Measurements from ENCODE around the gene PEPD.

The PEPD gene

GRCh38 chr19:33508941-33509614 is 12.5 kb downstream of the PEPD start:
- no peak for TF ChIP-seq EZH2 (IDR thresholded peaks at IDR 0.05; ENCODE audit: borderline replicate concordance, low read length)
- no peak for TF ChIP-seq CTCF (IDR thresholded peaks at IDR 0.05; ENCODE audit: low read length)
- Histone ChIP-seq H3K9me2 (ENCODE audit: low read depth, low read length) (no peaks in the 10 kb centered on the region), H3K4me3 (ENCODE audit: low read depth, low read length, poor library complexity, severe bottlenecking) (no peak overlapping the region), H3K4me1 (ENCODE audit: insufficient read depth, low read length, severe bottlenecking) (no peaks in the 10 kb centered on the region), H3K27ac (ENCODE audit: low read depth, low read length, poor library complexity, severe bottlenecking) (no peak overlapping the region), H3K4me2 (ENCODE audit: low read length) (no peak overlapping the region), H3K9me3 (ENCODE audit: low read length) (no peaks in the 10 kb centered on the region), H2AFZ (ENCODE audit: low read length) (no peak overlapping the region), H4K20me1 (ENCODE audit: insufficient read depth, low read length) (no peaks in the 10 kb centered on the region), H3K36me3 (ENCODE audit: insufficient read depth, low read length) (no peaks in the 10 kb centered on the region), H3K9ac (ENCODE audit: low read length) (no peak overlapping the region), H3F3A (ENCODE audit: insufficient read depth, low read length) (no peaks in the 10 kb centered on the region), H3K27me3 (ENCODE audit: insufficient read depth, low read length) (no peaks in the 10 kb centered on the region), H3K79me2 (ENCODE audit: insufficient read depth, low read length) (no peaks in the 10 kb centered on the region)

GRCh38 chr19:33508431-33508830 is 13.2 kb downstream of the PEPD start:
- no peak for TF ChIP-seq EZH2 (IDR thresholded peaks at IDR 0.05; ENCODE audit: borderline replicate concordance, low read length)
- TF ChIP-seq CTCF (IDR thresholded peaks at IDR 0.05; ENCODE audit: low read length), result no peak
- H3K27ac ChIP-seq (ENCODE audit: low read depth, low read length, poor library complexity, severe bottlenecking), result no peak overlapping the region
- no peaks in the 10 kb centered on the region for H3K36me3 ChIP-seq (ENCODE audit: insufficient read depth, low read length)

GRCh38 chr19:33508009-33508408 is 13.6 kb downstream of the PEPD start:
- no peaks in the 10 kb centered on the region for H3K9me2 ChIP-seq (ENCODE audit: low read depth, low read length)
- no peaks in the 10 kb centered on the region for H3F3A ChIP-seq (ENCODE audit: insufficient read depth, low read length)
- no peak overlapping the region for H3K4me2 ChIP-seq (ENCODE audit: low read length)
- no peaks in the 10 kb centered on the region for H3K36me3 ChIP-seq (ENCODE audit: insufficient read depth, low read length)
- H4K20me1 ChIP-seq (ENCODE audit: insufficient read depth, low read length), result no peaks in the 10 kb centered on the region
- no peak overlapping the region for H3K27ac ChIP-seq (ENCODE audit: low read depth, low read length, poor library complexity, severe bottlenecking)
- no peaks in the 10 kb centered on the region for H3K79me2 ChIP-seq (ENCODE audit: insufficient read depth, low read length)
- no peak overlapping the region for H3K9ac ChIP-seq (ENCODE audit: low read length)
- H3K4me3 ChIP-seq (ENCODE audit: low read depth, low read length, poor library complexity, severe bottlenecking), result no peak overlapping the region
- H3K4me1 ChIP-seq (ENCODE audit: insufficient read depth, low read length, severe bottlenecking), result no peaks in the 10 kb centered on the region
- H3K9me3 ChIP-seq (ENCODE audit: low read length), result no peaks in the 10 kb centered on the region
- H3K27me3 ChIP-seq (ENCODE audit: insufficient read depth, low read length), result no peaks in the 10 kb centered on the region
- no peak for TF ChIP-seq CTCF (IDR thresholded peaks at IDR 0.05; ENCODE audit: low read length)
- TF ChIP-seq EZH2 (IDR thresholded peaks at IDR 0.05; ENCODE audit: borderline replicate concordance, low read length), result no peak
- no peak overlapping the region for H2AFZ ChIP-seq (ENCODE audit: low read length)

More at GRCh38 chr19:33508431-33508830, 13.2 kb downstream of the PEPD start:
- no peaks in the 10 kb centered on the region for H3K9me2 ChIP-seq (ENCODE audit: low read depth, low read length)
- H3K4me1 ChIP-seq (ENCODE audit: insufficient read depth, low read length, severe bottlenecking), result no peaks in the 10 kb centered on the region
- no peak overlapping the region for H3K4me2 ChIP-seq (ENCODE audit: low read length)
- no peak overlapping the region for H3K4me3 ChIP-seq (ENCODE audit: low read depth, low read length, poor library complexity, severe bottlenecking)
- no peak overlapping the region for H2AFZ ChIP-seq (ENCODE audit: low read length)
- H3F3A ChIP-seq (ENCODE audit: insufficient read depth, low read length), result no peaks in the 10 kb centered on the region
- H3K79me2 ChIP-seq (ENCODE audit: insufficient read depth, low read length), result no peaks in the 10 kb centered on the region
- no peaks in the 10 kb centered on the region for H4K20me1 ChIP-seq (ENCODE audit: insufficient read depth, low read length)
- H3K27me3 ChIP-seq (ENCODE audit: insufficient read depth, low read length), result no peaks in the 10 kb centered on the region
- no peaks in the 10 kb centered on the region for H3K9me3 ChIP-seq (ENCODE audit: low read length)
- H3K9ac ChIP-seq (ENCODE audit: low read length), result no peak overlapping the region

Data from OCI-LY1 (cell line).